ENCODE results near the gene LRP1B.

- no peak for TF ChIP-seq YY1 (IDR thresholded peaks at IDR 0.05; ENCODE audit: insufficient read depth, insufficient read length)
- TF ChIP-seq SUZ12 (IDR thresholded peaks at IDR 0.05; ENCODE audit: extremely low read depth, insufficient read depth, insufficient read length): no peak
Observed at GRCh38 chr2:141748616-141749015, 382.2 kb downstream of the LRP1B start.

Data from NT2/D1 (cell line).